ENCODE results near the gene MUC2. TPM values are rescaled to one million over a fixed set of nuclear protein-coding genes. Genes with fewer than 3 reads are reported as not detected.

The MUC2 gene
- total and polyA plus RNA-seq, 2 of the 13 experiments (the other 11 are each of a cell fraction or from before 2014, with no cell fraction given): not detected

DNA sequence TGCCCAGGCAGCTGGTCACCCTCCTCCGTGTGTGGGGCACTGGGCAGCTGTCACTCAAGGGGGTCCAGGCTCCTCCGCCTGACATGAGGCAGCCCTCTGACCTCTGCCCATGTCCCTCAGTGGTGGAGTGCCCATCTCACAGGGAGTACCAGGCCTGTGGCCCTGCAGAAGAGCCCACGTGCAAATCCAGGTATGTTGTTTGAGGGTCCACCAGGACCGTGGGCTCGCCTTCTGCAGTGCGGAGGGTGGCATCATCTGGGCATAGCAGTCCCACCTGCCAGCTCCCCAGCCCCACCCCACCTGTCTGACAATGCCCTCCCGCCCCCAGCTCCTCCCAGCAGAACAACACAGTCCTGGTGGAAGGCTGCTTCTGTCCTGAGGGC lies 30.5 kb downstream of the MUC2 start:
- POLR2A ChIA-PET: no interaction called here
- Histone ChIP-seq H3K27me3 (ENCODE audit: control insufficient read depth in 1 of 2, insufficient read depth in 2 of 2, low read length in 2 of 2) (peaks cover 18 to 79% of the 10 kb centered on the region in 2 experiments), H3K79me2 (ENCODE audit: insufficient read depth, low read length) (no peaks in the 10 kb centered on the region), H3K4me2 (ENCODE audit: low read depth, low read length) (no peak overlapping the region), H3K4me3 (replicated peaks in 1 of 3; ENCODE audit: insufficient read depth in 1 of 3, low read depth in 2 of 3, low read length in 3 of 3) (no peak overlapping the region), H3K27ac (ENCODE audit: extremely low read length, insufficient read depth, low read length) (no peak overlapping the region), H3K4me1 (ENCODE audit: insufficient read depth, low read length) (no peaks in the 10 kb centered on the region), H3K9me3 (ENCODE audit: low read length) (no peaks in the 10 kb centered on the region), H2AFZ (ENCODE audit: low read length) (no peak overlapping the region), H4K20me1 (ENCODE audit: insufficient read depth, low read length) (no peaks in the 10 kb centered on the region), H3K9ac (ENCODE audit: insufficient read depth, low read depth, low read length) (no peak overlapping the region), H3K36me3 (replicated peaks in 1 of 2; ENCODE audit: control insufficient read depth in 1 of 2, insufficient read depth in 2 of 2, low read length in 2 of 2) (no peaks in the 10 kb centered on the region)
- CTCF ChIA-PET (ENCODE audit: low intra/inter-chr PET ratio, low total read pairs): no interaction called here
- intact Hi-C loops (cut with micrococcal nuclease; ENCODE audit: unreplicated experiment) (no loop called here), in situ Hi-C loops (cut with HindIII; ENCODE audit: extremely low pct_ligation_motif_present, low pct_unique_long_range_greater_than_20kb) (no loop called here)
- no CpG with 5 or more reads among the region's 7 CpGs for WGBS (ENCODE audit: low lambda C conversion rate)
- DNase-seq (ENCODE audit: low spot score) (no peak), ATAC-seq (no peak), FAIRE-seq (no peak)
- BruUV-seq (replicated peaks): no TSS peak
- TF ChIP-seq, protein P1, sequence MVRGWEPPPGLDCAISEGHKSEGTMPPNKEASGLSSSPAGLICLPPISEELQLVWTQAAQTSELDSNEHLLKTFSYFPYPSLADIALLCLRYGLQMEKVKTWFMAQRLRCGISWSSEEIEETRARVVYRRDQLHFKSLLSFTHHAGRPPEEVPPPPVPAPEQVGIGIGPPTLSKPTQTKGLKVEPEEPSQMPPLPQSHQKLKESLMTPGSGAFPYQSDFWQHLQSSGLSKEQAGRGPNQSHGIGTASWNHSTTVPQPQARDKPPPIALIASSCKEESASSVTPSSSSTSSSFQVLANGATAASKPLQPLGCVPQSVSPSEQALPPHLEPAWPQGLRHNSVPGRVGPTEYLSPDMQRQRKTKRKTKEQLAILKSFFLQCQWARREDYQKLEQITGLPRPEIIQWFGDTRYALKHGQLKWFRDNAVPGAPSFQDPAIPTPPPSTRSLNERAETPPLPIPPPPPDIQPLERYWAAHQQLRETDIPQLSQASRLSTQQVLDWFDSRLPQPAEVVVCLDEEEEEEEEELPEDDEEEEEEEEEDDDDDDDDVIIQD (CRISPR knock-in tag; IDR thresholded peaks at IDR 0.05; ENCODE audit: low read depth): no peak
- TF ChIP-seq, protein P2, sequence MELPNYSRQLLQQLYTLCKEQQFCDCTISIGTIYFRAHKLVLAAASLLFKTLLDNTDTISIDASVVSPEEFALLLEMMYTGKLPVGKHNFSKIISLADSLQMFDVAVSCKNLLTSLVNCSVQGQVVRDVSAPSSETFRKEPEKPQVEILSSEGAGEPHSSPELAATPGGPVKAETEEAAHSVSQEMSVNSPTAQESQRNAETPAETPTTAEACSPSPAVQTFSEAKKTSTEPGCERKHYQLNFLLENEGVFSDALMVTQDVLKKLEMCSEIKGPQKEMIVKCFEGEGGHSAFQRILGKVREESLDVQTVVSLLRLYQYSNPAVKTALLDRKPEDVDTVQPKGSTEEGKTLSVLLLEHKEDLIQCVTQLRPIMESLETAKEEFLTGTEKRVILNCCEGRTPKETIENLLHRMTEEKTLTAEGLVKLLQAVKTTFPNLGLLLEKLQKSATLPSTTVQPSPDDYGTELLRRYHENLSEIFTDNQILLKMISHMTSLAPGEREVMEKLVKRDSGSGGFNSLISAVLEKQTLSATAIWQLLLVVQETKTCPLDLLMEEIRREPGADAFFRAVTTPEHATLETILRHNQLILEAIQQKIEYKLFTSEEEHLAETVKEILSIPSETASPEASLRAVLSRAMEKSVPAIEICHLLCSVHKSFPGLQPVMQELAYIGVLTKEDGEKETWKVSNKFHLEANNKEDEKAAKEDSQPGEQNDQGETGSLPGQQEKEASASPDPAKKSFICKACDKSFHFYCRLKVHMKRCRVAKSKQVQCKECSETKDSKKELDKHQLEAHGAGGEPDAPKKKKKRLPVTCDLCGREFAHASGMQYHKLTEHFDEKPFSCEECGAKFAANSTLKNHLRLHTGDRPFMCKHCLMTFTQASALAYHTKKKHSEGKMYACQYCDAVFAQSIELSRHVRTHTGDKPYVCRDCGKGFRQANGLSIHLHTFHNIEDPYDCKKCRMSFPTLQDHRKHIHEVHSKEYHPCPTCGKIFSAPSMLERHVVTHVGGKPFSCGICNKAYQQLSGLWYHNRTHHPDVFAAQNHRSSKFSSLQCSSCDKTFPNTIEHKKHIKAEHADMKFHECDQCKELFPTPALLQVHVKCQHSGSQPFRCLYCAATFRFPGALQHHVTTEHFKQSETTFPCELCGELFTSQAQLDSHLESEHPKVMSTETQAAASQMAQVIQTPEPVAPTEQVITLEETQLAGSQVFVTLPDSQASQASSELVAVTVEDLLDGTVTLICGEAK (IDR thresholded peaks at IDR 0.05): no peak
- TF ChIP-seq, protein P2 (CRISPR knock-in tag; IDR thresholded peaks at IDR 0.05): no peak
- TF ChIP-seq, protein P3, sequence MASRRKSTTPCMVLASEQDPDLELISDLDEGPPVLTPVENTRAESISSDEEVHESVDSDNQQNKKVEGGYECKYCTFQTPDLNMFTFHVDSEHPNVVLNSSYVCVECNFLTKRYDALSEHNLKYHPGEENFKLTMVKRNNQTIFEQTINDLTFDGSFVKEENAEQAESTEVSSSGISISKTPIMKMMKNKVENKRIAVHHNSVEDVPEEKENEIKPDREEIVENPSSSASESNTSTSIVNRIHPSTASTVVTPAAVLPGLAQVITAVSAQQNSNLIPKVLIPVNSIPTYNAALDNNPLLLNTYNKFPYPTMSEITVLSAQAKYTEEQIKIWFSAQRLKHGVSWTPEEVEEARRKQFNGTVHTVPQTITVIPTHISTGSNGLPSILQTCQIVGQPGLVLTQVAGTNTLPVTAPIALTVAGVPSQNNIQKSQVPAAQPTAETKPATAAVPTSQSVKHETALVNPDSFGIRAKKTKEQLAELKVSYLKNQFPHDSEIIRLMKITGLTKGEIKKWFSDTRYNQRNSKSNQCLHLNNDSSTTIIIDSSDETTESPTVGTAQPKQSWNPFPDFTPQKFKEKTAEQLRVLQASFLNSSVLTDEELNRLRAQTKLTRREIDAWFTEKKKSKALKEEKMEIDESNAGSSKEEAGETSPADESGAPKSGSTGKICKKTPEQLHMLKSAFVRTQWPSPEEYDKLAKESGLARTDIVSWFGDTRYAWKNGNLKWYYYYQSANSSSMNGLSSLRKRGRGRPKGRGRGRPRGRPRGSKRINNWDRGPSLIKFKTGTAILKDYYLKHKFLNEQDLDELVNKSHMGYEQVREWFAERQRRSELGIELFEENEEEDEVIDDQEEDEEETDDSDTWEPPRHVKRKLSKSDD (CRISPR knock-in tag; IDR thresholded peaks at IDR 0.05; ENCODE audit: low read depth): no peak
- no peak for TF ChIP-seq MTF1 (CRISPR knock-in tag; IDR thresholded peaks at IDR 0.05)
- TF ChIP-seq ARNT (IDR thresholded peaks at IDR 0.05): no peak
- TF ChIP-seq ELF3 (CRISPR knock-in tag; IDR thresholded peaks at IDR 0.05): no peak
- TF ChIP-seq MXI1 (IDR thresholded peaks at IDR 0.05; ENCODE audit: borderline replicate concordance, low read depth, low read length): no peak
- TF ChIP-seq, protein P4, sequence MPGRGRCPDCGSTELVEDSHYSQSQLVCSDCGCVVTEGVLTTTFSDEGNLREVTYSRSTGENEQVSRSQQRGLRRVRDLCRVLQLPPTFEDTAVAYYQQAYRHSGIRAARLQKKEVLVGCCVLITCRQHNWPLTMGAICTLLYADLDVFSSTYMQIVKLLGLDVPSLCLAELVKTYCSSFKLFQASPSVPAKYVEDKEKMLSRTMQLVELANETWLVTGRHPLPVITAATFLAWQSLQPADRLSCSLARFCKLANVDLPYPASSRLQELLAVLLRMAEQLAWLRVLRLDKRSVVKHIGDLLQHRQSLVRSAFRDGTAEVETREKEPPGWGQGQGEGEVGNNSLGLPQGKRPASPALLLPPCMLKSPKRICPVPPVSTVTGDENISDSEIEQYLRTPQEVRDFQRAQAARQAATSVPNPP (CRISPR knock-in tag; IDR thresholded peaks at IDR 0.05): no peak
- no peak for TF ChIP-seq MAFF (IDR thresholded peaks at IDR 0.05; ENCODE audit: low read depth, low read length)

Measured in HepG2 (cell line).